HEK293T (cell line): Measurements from ENCODE around the gene FRK.

Experiments used
- CTCF ChIA-PET: fragments of 350-600 bp; formaldehyde crosslinking; extraction: SDS; loops from one replicate; lab custom pipeline; 2021; ENCODE audit warnings: antibody characterized with exemption, inconsistent platforms; lab: Yijun Ruan, JAX
- POLR2A ChIA-PET: fragments of 350-600 bp; formaldehyde crosslinking; extraction: SDS; loops from one replicate; lab custom pipeline; 2020; ENCODE audit warnings: antibody characterized with exemption, inconsistent platforms; lab: Yijun Ruan, JAX
- DNase-seq: peaks from one replicate; pipeline ENCODE4 v3.0.0; 2012; ENCODE audit warnings: mixed read lengths; ENCODE audit errors: extremely low spot score
- ARNT ChIP-seq: fragments of 450-650 bp; IDR thresholded peaks from 2 replicates; pipeline ENCODE4 v1.6.1; 2017; ENCODE audit warnings: mild to moderate bottlenecking
- BHLHE40 ChIP-seq: fragments of 450-650 bp; IDR thresholded peaks from 2 replicates; pipeline ENCODE4 v1.6.1; 2016; ENCODE audit warnings: mild to moderate bottlenecking, moderate library complexity, borderline replicate concordance
- CTBP1 ChIP-seq: fragments of 450-650 bp; IDR thresholded peaks from 2 replicates; pipeline ENCODE4 v1.6.1; 2016; ENCODE audit warnings: borderline replicate concordance
- ELF4 ChIP-seq: fragments of 450-650 bp; IDR thresholded peaks from 2 replicates; pipeline ENCODE4 v1.6.1; 2017; ENCODE audit warnings: antibody characterized with exemption
- FOXA1 ChIP-seq: fragments of 450-650 bp; IDR thresholded peaks from 2 replicates; pipeline ENCODE4 v1.6.1; 2016; ENCODE audit warnings: mild to moderate bottlenecking
- FOXK2 ChIP-seq: fragments of 450-650 bp; IDR thresholded peaks from 2 replicates; pipeline ENCODE4 v1.6.1; 2016; ENCODE audit warnings: mild to moderate bottlenecking
- FOXM1 ChIP-seq: fragments of 450-650 bp; IDR thresholded peaks from 2 replicates; pipeline ENCODE4 v1.6.1; 2017; ENCODE audit warnings: mild to moderate bottlenecking, borderline replicate concordance
- HDGF ChIP-seq: fragments of 450-650 bp; IDR thresholded peaks from 2 replicates; pipeline ENCODE4 v1.6.1; 2017; ENCODE audit warnings: antibody characterized with exemption, borderline replicate concordance
- L3MBTL2 ChIP-seq: fragments of 450-650 bp; conservative IDR thresholded peaks from 2 replicates; pipeline ENCODE4 v1.6.1; 2016; ENCODE audit warnings: mild to moderate bottlenecking
- LEF1 ChIP-seq: fragments of 450-650 bp; IDR thresholded peaks from 2 replicates; pipeline ENCODE4 v1.6.1; 2017; ENCODE audit warnings: mild to moderate bottlenecking, borderline replicate concordance
- NFRKB ChIP-seq: fragments of 450-650 bp; IDR thresholded peaks from 2 replicates; pipeline ENCODE4 v1.6.1; 2016; ENCODE audit warnings: mild to moderate bottlenecking, moderate library complexity
- SP1 ChIP-seq: fragments of 450-650 bp; IDR thresholded peaks from 2 replicates; pipeline ENCODE4 v1.6.1; 2017
- SUZ12 ChIP-seq: fragments of 450-650 bp; IDR thresholded peaks from 2 replicates; pipeline ENCODE4 v1.6.1; 2016; ENCODE audit warnings: mild to moderate bottlenecking
- TARDBP ChIP-seq: fragments of 450-650 bp; IDR thresholded peaks from 2 replicates; pipeline ENCODE4 v1.6.1; 2016
- ZNF384 ChIP-seq: fragments of 450-650 bp; IDR thresholded peaks from 2 replicates; pipeline ENCODE4 v1.6.1; 2016
- TF ChIP-seq, protein P1 (sequence below): fragments of 450-650 bp; IDR thresholded peaks from 2 replicates; pipeline ENCODE4 v1.6.1; 2016

FRK gene

GRCh38 chr6:116084284-116084683, 23.6 kb upstream of the FRK start:
- no peak for TF ChIP-seq TARDBP
- CTCF ChIA-PET = no interaction called here
- POLR2A ChIA-PET = interaction anchor here (3.1 kb wide), 1 partner anchor 16 kb away, joined by 7 read pairs; the partner anchor contains the start of gene NT5DC1
- no peak for DNase-seq

GRCh38 chr6:116083052-116083451, 22.4 kb upstream of the FRK start:
- TF ChIP-seq BHLHE40 (no peak), TARDBP (no peak), HDGF (no peak), NFRKB (no peak), FOXA1 (no peak), ELF4 (no peak), CTBP1 (no peak), SUZ12 (no peak)
- TF ChIP-seq, protein P1, sequence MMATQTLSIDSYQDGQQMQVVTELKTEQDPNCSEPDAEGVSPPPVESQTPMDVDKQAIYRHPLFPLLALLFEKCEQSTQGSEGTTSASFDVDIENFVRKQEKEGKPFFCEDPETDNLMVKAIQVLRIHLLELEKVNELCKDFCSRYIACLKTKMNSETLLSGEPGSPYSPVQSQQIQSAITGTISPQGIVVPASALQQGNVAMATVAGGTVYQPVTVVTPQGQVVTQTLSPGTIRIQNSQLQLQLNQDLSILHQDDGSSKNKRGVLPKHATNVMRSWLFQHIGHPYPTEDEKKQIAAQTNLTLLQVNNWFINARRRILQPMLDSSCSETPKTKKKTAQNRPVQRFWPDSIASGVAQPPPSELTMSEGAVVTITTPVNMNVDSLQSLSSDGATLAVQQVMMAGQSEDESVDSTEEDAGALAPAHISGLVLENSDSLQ = no peak
- POLR2A ChIA-PET = interaction anchor here (3.1 kb wide), 1 partner anchor 18 kb away, joined by 7 read pairs; the partner anchor contains the start of gene NT5DC1
- no peak for DNase-seq
- CTCF ChIA-PET = no interaction called here

- TF ChIP-seq ELF4 (no peak), ZNF384 (no peak), L3MBTL2 (no peak), CTBP1 (no peak), NFRKB (no peak), HDGF (no peak), SP1 (no peak), LEF1 (no peak), FOXM1 (no peak), TARDBP (no peak), ARNT (no peak), FOXK2 (no peak), BHLHE40 (no peak), SUZ12 (no peak), FOXA1 (no peak)
- TF ChIP-seq, protein P1 = no peak
- ChIA-PET CTCF (interaction anchor here (0.5 to 1.1 kb wide), 2 partner anchors 18 to 751 kb away, joined by 3 to 6 read pairs; partner anchors contain the start of gene FRK), POLR2A (no interaction called here)
- no peak for DNase-seq
Measured at GRCh38 chr6:116078945-116079344, 18.3 kb upstream of the FRK start.

DNA sequence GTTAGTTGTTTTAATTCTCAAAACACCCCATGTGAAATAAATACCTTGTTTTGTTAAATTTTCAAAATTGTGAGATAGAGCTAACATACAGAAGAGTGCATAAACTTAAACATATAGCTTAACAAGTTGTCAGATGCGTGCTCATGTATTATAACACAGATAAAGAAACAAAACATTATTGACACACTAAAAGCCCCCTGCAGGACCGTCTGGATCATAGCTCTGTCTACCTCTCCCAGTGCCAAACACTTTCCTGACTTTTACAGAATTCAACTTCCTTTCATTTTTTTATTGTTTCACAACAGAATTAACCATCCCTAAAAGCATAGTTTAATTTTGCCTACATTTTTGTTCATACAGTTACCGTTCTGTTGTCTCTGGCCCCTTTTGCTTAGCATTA, 17.8 kb upstream of the FRK start:
- TF ChIP-seq ELF4 = no peak
- TF ChIP-seq L3MBTL2 = no peak
- TF ChIP-seq BHLHE40 = no peak
- no peak for TF ChIP-seq ARNT
- DNase-seq = no peak
- ChIA-PET POLR2A (no interaction called here), CTCF (interaction anchor here (0.5 to 1.1 kb wide), 2 partner anchors 18 to 752 kb away, joined by 3 to 6 read pairs; partner anchors contain the start of gene FRK)

- CTCF ChIA-PET = interaction anchor here (1.2 kb wide), 1 partner anchor 64 kb away, joined by 3 read pairs; no protein-coding TSS in a partner anchor
- TF ChIP-seq ARNT (no peak), FOXM1 (no peak)
- DNase-seq = no peak
- POLR2A ChIA-PET = interaction anchor here (0.7 to 1.3 kb wide), 2 partner anchors 26 kb away, joined by 4 to 7 read pairs; partner anchors contain the start of gene NT5DC1
Measured at GRCh38 chr6:116074732-116075390, 14.2 kb upstream of the FRK start.

DNA sequence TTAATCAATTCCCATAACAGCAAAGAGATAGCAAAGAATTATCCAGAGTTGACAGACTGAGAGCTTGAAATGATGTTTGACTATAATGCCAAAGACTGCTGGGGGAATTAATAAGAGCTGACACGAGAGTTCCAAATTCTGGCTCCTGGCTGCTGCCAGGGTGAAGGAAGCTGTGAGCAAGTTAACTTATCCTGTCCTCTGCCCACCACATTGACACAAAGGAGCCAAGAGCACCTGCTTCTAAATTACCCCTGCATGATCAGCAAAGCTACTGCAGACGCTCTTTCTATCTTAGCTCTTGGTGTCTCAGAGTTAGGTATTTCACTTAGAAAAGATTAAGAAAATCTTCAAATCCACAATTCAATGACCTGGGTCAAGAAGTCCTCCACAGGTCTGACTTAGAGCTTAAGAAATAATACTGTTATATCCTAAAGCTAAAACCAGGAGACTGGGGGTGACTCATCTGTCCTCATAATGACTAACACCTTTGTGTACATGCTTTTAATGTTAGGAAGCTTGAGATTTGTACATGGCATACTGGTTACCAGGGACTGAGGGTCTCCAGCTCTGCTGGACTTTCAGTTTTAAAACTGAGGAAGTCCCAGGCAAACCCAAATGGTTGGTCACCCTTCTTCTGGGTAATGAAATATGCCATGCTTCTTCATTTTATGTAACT, 13.2 kb upstream of the FRK start:
- DNase-seq = no peak
- ChIA-PET POLR2A (interaction anchor here (1.1 to 1.3 kb wide), 2 partner anchors 13 to 27 kb away, joined by 4 to 7 read pairs; partner anchors contain the start of genes FRK and NT5DC1), CTCF (interaction anchor here (0.5 to 1.2 kb wide), 3 partner anchors 23 to 63 kb away, joined by 3 to 4 read pairs (median 3); no protein-coding TSS in a partner anchor)
- no peak for TF ChIP-seq CTBP1
- TF ChIP-seq, protein P1 = no peak
- no peak for TF ChIP-seq ARNT
- no peak for TF ChIP-seq ELF4
- TF ChIP-seq SP1 = no peak
- TF ChIP-seq HDGF = no peak
- TF ChIP-seq NFRKB = no peak
- TF ChIP-seq LEF1 = no peak
- TF ChIP-seq TARDBP = no peak
- no peak for TF ChIP-seq FOXK2
- no peak for TF ChIP-seq FOXM1
- no peak for TF ChIP-seq SUZ12
- TF ChIP-seq L3MBTL2 = no peak
- no peak for TF ChIP-seq BHLHE40
- TF ChIP-seq FOXA1 = no peak
- no peak for TF ChIP-seq ZNF384
